GM12892 (cell line): ENCODE data around the gene TYW1B.
"Not testable (repeated sequence)": the region's sequence is repeated elsewhere in the genome, so short reads cannot be mapped to it uniquely, and the experiment has no call there.

Source experiments
- POLR2A ChIP-seq: IDR thresholded peaks from 2 replicates; pipeline ENCODE4 v1.6.1; 2011; ENCODE audit warnings: low read depth, low read length, control low read depth
- POLR2AphosphoS5 ChIP-seq: IDR thresholded peaks from 2 replicates; pipeline ENCODE4 v1.6.1; 2011; ENCODE audit warnings: low read depth, low read length, control low read depth
- TAF1 ChIP-seq: IDR thresholded peaks from 2 replicates; pipeline ENCODE4 v1.6.1; 2011; ENCODE audit warnings: low read depth, mild to moderate bottlenecking, control low read depth, low read length, borderline replicate concordance

GRCh38 chr7:72546586-72547237 is 281.3 kb downstream of the TYW1B start:
- TF ChIP-seq POLR2AphosphoS5, POLR2A, TAF1: not testable (repeated sequence)
